T-helper 2 cell treated with Interferon-gamma antibody and Interleukin-4, amounts not matched to agents 5 μg/mL and 100 μg/mL, for 36 hours (primary cell): ENCODE measurements around the gene GRK6.

Source experiments
- DNase-seq: peaks from one replicate; pipeline ENCODE4 v3.0.0; 2021; ENCODE audit warnings: low spot score
- H3K27ac Mint-ChIP-seq: one replicate; pipeline ENCODE4 v1.8.0; 2021; ENCODE audit warnings: mild to moderate bottlenecking, mixed read lengths
- H3K27me3 Mint-ChIP-seq: one replicate; pipeline ENCODE4 v1.8.0; 2021; ENCODE audit warnings: low read depth, mixed read lengths
- H3K36me3 Mint-ChIP-seq: one replicate; pipeline ENCODE4 v1.8.0; 2021; ENCODE audit warnings: low read depth, mixed read lengths
- H3K4me1 Mint-ChIP-seq: one replicate; pipeline ENCODE4 v1.8.0; 2021; ENCODE audit warnings: low read depth, mixed read lengths
- H3K4me3 Mint-ChIP-seq: one replicate; pipeline ENCODE4 v1.8.0; 2022; ENCODE audit warnings: mild to moderate bottlenecking, moderate library complexity, mixed read lengths
- H3K9me3 Mint-ChIP-seq: one replicate; pipeline ENCODE4 v1.8.0; 2021; ENCODE audit warnings: mixed read lengths

Gene GRK6

DNA sequence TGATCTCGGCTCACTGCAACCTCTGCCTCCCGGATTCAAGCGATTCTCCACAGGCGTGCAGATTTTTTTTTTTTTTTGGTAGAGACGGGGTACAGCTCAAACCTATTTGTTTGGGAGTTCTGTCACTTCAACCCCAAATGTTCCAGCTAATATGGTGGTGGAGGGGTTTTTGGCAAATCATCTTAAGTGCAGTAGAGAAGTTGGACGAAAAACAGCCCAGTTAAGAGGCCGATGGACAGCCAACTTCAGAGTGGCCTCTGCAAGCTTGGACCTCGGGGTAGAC, 19.4 kb downstream of the GRK6 start:
- Mint-ChIP-seq H3K4me1 (peaks cover 29% of the 10 kb centered on the region), H3K9me3 (no peaks in the 10 kb centered on the region), H3K27ac (peak overlapping the region; percentile 92), H3K4me3 (peak overlapping the region; percentile 76), H3K27me3 (peaks cover 7% of the 10 kb centered on the region), H3K36me3 (peaks cover 16% of the 10 kb centered on the region)
- DNase-seq = no peak

DNA sequence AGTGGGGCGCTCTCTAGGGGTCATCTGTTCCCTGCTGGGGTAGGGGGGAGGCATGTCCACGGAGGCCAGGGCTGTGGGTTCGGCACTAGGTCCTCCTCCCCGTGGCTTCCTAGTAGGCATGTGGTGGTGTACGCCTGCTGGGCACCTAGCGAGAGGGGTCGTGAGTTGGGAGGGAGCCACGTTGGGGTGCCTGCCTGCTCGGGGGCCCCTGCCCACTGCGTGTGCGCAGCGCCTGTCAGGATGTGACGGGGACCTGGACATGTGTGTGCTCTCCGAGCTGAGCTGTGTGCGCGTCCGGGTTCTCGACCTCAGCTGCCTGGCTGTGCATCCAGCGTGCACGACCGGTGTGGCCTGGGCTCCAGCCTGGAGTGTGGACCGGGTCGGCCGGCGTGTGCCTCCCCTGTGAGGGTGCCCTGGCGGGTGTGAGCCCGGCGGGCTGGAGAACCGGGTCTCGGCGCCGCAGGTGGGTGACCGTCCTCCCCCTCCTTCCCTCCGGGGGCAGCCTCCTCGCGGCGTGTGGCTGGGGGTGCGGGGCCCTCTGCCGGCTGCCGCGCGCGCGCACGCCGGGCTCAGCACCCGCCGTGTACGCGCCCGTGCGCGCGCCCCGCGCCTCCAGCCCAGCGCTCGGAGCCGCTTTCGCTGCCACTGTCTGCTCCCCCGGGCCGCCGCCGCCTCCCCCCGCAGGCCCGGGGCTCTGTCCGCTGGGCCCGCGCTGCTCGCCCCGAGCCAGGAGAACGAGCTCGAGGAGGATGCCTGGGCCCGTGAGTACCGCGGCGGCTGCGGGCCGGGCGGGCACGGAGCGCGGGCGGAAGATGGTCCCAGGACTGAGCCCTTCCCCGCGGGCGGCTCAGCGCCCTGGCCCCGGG, 20.0 kb downstream of the GRK6 start, which contains the start of gene PRR7:
Gene PRR7, plus strand, starts transcription at position 615 of the 866 bp plus-strand sequence. CDS start 8,254 bp downstream, outside the sequence.
- Mint-ChIP-seq H3K36me3 (peaks cover 16% of the 10 kb centered on the region), H3K4me3 (peak within 1 kb of the TSS; percentile 76), H3K9me3 (no peaks in the 10 kb centered on the region), H3K4me1 (peaks cover 29% of the 10 kb centered on the region), H3K27ac (peak within 1 kb of the TSS; percentile 92), H3K27me3 (peaks cover 7% of the 10 kb centered on the region)
- peak; percentile 70 for DNase-seq

DNA sequence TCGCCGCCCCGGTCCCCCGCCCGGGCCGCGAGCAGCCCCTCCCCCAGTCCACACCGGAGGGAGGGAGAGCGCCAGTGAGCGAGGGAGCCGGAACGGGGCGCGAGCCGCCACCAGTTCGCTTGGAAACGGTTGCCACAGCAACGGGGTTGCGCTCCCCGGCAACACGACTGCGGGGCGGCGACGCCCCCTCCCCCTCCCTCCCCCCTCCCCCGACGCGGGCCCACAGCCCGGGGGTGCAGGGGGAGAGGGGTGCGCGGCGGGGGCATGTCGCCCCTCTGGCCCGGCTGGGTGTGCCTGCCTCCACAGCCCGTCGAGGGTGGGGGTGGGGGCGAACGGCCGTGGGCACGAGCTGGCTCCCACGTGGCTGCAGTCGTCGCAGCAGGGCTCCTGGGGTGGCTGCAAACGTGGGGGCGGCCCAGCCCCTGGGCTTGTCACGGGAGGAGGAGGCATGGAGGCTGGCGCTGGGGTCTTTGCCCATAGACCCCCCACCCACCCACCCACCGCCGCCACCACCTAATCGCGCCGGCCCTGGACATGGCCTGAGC, 20.7 kb downstream of the GRK6 start:
- no peak overlapping the region for H3K27ac Mint-ChIP-seq
- peaks cover 31% of the 10 kb centered on the region for H3K4me1 Mint-ChIP-seq
- peaks cover 11% of the 10 kb centered on the region for H3K27me3 Mint-ChIP-seq
- H3K36me3 Mint-ChIP-seq = peaks cover 12% of the 10 kb centered on the region
- DNase-seq = peak; percentile 52
- H3K9me3 Mint-ChIP-seq = no peaks in the 10 kb centered on the region
- H3K4me3 Mint-ChIP-seq = no peak overlapping the region

DNA sequence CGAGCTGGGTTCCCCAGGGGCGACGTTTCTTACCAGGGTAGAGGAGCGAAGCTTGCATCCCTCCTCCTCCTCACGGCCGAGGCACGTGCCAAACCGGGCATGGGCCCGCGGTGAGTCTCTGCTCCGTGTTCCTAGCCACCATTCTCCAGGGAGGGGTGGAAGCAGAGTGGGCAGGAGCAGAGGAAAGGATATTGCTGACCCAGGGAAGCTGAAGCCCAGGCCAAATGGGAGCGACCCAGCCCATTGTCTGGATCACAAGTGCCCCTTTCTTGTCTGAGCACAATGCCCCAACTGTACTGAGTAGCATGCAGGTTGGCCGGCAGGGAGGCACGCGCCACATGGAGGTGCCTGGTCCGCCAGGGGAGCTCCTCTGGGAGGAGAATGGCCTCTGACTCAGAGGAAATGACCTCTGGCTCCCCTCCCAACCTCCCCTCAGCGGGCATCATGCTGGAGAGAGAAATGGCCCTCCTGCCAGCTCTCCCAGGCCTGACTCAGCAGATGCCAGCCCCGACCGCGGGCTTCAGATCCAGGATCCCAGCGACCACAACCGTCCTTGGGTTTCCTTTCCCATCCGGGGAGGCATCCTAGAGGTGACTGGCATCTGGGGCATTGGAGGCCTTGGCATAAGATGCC, 21.3 kb downstream of the GRK6 start:
- H3K4me1 Mint-ChIP-seq = peaks cover 31% of the 10 kb centered on the region

DNA sequence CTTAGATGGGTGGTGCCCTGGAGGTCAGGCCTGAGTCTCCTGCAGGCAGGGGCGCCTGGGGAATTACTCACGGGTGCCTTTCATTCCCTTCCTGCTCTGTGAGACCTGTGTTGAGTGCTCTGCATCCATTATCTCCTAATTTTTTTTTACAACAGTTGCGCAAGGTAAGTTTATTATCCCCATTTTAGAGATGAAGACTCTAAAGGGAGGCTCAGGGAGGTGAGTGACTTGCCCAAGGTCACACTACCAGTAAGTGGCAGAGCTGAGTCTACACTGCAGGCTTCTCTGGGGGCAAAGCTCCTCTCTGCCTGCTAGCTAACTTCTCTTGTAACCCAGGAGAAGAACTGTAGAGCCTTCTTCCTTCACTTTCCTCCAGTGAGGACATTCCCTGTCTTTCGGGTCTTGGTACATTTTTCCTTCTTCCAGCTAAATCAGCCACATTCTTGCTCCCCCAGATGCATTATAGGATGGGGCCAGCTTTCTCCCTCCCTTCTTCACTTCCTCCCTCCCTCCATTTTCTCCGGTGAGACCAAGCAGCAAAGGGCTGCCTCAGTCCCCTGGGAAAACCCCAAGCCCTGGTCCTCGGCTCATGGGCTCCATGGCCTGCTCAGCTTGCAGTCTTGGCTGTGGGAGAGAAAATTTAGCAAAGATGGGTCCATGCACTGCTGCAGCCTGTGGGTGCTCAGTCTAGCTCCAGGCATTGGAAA, 21.9 kb downstream of the GRK6 start:
- no peaks in the 10 kb centered on the region for H3K9me3 Mint-ChIP-seq
- peak overlapping the region; percentile 67 for H3K27ac Mint-ChIP-seq
- H3K27me3 Mint-ChIP-seq = peaks cover 18% of the 10 kb centered on the region
- peaks cover 34% of the 10 kb centered on the region for H3K4me1 Mint-ChIP-seq
- peak overlapping the region; percentile 53 for H3K4me3 Mint-ChIP-seq
- peaks cover 1% of the 10 kb centered on the region for H3K36me3 Mint-ChIP-seq
- DNase-seq = no peak

More for the DNA sequence above, 21.3 kb downstream of the GRK6 start:
- Mint-ChIP-seq H3K4me3 (peak overlapping the region; percentile 53), H3K36me3 (peaks cover 6% of the 10 kb centered on the region), H3K27me3 (peaks cover 13% of the 10 kb centered on the region), H3K27ac (peak overlapping the region; percentile 67), H3K9me3 (no peaks in the 10 kb centered on the region)
- DNase-seq = no peak

DNA sequence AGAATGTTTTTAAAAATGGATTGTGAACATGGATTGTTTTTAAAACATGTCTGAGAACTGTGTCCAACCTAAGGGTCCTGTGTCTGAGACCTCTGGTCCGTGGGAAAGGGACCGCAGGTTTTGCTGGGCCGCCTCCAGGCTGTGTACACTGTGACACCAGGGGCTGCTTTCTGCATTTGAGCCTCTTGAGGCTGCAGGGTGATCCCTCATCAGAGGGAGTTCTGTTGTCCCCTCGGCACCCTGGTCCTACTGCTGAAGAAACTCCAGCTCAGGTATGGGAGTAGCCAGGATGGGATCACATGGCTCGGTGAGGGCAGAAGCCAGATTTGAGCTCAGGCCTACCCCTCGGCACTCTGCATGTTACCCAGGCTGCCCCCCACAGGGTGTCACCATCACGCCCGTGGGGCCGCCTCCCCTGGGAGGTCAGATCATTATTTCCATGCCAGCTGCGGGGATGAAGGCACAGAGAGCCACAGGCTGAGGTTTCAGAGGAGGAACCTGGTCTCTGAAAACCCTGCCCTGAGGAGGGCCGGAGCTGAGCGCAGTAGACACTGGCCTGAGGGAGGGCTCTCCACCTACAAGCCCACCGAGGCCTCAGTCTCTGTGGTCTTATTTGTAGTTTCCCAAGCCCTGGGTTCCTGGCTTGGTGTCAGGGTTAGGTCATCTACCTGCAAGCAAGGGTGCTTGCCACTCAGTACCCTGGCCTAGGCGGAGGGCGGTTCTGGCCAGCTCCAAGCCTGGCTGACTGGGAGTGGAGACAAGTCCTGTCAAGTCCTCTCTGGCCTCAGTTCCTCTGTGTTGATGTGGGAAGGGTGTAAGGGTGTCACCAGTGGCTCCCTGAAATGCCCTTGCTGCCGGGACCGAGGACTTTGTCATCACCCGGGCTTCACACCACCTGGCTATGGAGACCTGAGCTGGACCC, 22.9 kb downstream of the GRK6 start:
- Mint-ChIP-seq H3K4me1 (peaks cover 32% of the 10 kb centered on the region), H3K27me3 (peaks cover 18% of the 10 kb centered on the region), H3K4me3 (peak overlapping the region; percentile 53), H3K9me3 (no peaks in the 10 kb centered on the region), H3K36me3 (peaks cover 1% of the 10 kb centered on the region), H3K27ac (no peak overlapping the region)
- DNase-seq = no peak

DNA sequence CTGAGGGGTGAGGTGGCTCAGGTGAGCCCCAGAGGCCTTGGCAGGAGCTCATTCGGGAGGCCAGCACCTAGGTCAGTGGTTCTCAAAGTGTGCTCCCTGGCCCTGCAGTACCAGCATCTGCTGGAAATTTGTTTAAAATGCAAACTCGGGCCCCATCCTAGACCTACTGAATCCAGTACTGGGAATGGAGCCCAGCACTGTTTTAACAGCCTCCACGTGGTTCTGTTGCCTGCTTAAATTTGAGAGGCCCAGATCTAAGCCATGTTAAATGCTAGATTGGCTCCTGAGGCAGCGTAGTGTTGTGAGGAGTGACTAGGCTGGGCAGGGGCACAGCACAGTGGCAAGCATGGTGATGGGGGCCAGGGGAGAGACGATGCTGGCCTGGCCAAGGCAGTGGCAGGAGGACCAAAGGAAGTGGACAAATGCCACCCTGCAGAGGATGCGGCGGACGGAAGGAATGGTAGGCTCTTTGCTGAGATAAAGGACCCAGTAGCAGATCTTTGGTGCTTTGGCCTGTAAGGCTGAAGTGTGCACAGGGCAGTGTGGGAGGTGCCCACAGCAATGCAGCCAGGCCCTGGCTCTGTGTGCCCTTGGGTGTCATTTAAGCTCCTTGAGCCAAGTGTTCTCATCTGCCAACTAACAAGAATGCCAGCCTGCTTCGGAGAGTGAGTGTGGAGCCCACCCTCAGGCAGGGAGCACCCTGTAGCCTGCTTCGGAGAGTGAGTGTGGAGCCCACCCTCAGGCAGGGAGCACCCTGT, 24.4 kb downstream of the GRK6 start:
- Mint-ChIP-seq H3K27ac (no peak overlapping the region), H3K27me3 (peaks cover 18% of the 10 kb centered on the region), H3K4me3 (no peak overlapping the region), H3K9me3 (no peaks in the 10 kb centered on the region), H3K36me3 (no peaks in the 10 kb centered on the region), H3K4me1 (peaks cover 17% of the 10 kb centered on the region)
- DNase-seq = no peak

DNA sequence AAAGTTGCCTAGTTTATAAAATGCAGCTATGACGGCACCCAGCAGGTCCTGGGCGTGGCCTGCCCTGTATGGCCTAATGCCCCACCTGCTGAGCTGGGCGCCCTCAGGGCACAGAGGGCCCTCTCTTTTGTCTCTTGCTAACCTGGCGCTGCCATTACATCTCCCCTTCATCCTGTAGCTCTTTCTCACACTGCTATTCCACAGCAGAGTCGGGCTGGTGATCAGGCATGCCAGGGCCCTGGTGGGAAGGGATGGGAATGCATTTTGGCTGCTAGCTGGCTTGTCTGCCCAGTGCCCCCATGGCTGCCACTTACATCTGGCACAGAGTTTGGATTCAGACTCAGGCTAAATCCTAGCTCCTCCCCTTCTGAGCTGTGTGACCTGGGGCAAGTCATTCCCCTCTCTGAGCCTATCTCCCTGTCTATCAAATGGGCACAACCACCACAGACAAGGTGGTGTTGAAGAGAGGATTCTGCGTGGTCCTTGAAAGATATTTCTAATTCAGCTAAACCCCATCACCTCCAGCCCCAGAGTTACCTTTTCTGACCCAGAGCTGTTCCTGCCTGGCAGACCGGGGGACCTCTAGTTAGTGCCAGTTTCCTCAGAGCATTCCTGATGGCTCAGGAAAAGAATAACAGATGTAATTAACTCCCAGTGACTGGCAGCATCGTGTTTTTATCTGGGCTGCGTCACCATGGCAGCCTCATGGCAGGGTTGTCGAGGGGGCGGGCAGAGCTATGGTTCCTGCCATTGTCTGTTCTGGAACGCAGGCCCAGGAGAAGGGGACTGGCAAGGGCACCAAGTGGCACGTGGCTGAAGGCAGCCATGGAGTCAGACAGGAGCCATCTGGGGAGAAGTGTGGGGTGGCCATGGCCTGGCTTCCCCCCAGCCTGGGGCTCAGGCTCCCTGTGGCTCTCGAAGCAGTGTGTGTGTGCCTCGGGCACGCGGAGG, 26.5 kb downstream of the GRK6 start:
- Mint-ChIP-seq H3K27me3 (peaks cover 16% of the 10 kb centered on the region), H3K27ac (peak overlapping the region; percentile 52), H3K9me3 (no peaks in the 10 kb centered on the region), H3K4me3 (peak overlapping the region; percentile 82), H3K4me1 (peaks cover 20% of the 10 kb centered on the region), H3K36me3 (no peaks in the 10 kb centered on the region)
- DNase-seq = no peak

DNA sequence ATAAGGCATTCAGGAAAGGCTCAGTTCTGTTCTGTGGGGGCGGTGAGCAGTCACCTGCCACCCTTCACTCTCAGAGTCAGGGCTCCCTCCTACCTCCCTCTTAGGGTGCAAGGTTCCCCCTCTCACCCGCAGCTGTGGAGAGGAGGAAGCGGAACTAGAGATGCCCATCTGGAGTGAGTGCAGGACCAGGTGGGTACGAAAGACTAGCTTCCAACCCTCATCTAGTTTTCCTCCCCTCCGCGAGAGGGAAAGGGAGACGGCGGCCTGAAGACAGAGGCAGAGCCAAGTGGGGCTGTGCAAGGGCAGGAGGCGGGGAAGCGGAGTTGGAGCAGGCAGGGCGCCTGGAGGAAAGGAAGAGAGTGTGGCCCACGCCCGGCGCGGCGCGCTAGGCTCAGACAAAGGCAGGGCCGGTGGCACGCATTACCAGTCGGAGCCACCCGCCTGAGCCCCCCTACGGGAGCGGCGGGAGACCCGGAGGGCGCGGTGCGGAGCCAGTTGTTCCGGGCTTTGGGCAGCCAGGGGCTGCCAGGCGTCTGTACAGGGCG, 27.4 kb downstream of the GRK6 start:
- Mint-ChIP-seq H3K9me3 (no peaks in the 10 kb centered on the region), H3K4me3 (peak overlapping the region; percentile 82), H3K36me3 (no peaks in the 10 kb centered on the region), H3K27ac (peak overlapping the region; percentile 75), H3K4me1 (peaks cover 13% of the 10 kb centered on the region), H3K27me3 (peaks cover 11% of the 10 kb centered on the region)
- no peak for DNase-seq

DNA sequence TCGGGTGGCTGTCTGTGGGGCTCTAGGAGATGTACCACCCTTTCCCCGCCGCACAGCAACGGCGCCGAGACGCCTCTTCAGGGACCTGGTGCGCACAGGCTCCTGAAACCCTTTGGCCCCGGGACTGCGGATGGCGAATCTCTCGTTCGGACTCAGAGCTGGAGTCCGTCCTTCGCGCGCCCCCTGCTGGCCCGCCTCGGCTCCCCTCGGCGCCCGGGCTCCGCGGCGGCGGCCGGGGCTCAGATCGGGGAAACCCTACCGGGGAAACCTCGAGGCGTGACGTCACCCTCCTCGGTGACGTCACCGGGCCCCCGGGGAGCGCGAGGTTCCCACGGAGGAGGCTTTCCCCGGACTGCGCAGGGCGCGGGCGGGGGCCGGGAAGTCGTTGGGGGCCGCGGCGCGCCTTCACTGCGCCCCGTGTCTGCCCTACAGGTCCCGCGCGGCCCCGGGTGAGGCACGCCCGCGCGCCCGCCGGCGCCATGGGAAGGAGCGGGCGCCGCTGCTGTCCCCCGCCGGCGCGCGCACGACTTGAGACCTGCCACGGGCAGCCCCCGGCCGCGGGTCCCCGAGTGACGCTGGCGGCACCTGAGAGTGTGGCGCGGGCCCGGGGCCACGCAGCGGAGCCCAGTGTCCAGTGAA, 28.0 kb downstream of the GRK6 start:
- Mint-ChIP-seq H3K27me3 (peaks cover 11% of the 10 kb centered on the region), H3K36me3 (no peaks in the 10 kb centered on the region), H3K4me3 (peak overlapping the region; percentile 82), H3K27ac (no peak overlapping the region), H3K9me3 (no peaks in the 10 kb centered on the region), H3K4me1 (peaks cover 13% of the 10 kb centered on the region)
- peak; percentile 94 for DNase-seq

DNA sequence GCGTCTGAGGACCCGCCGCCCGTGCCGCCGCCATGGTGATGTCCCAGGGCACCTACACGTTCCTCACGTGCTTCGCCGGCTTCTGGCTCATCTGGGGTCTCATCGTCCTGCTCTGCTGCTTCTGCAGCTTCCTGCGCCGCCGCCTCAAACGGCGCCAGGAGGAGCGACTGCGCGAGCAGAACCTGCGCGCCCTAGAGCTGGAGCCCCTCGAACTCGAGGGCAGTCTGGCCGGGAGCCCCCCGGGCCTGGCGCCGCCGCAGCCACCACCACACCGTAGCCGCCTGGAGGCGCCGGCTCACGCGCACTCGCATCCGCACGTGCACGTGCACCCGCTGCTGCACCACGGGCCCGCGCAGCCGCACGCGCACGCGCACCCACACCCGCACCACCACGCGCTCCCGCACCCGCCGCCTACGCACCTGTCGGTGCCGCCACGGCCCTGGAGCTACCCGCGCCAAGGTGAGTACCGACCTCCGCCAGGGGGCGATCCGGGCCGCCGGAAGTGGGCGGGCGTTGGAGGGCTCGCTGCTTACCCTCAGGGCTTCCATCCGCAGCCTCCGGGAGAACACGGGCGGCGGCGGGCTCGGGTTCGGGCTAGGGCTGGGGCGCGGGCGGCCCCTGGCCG, 28.7 kb downstream of the GRK6 start:
- Mint-ChIP-seq H3K9me3 (no peaks in the 10 kb centered on the region), H3K27me3 (peaks cover 11% of the 10 kb centered on the region), H3K4me3 (peak overlapping the region; percentile 55), H3K27ac (peak overlapping the region; percentile 55), H3K36me3 (no peaks in the 10 kb centered on the region), H3K4me1 (peaks cover 13% of the 10 kb centered on the region)
- peak; percentile 94 for DNase-seq
